DMS153 treated with DMSO at 0.1 percent for 48 hours (cell line): Measurements from ENCODE around the gene SDF2.

Source experiments
- DNase-seq: peaks from one replicate; lab custom pipeline; 2025; ENCODE audit not compliant: unreplicated experiment; lab: John Stamatoyannopoulos, UW

SDF2 gene, protein sequence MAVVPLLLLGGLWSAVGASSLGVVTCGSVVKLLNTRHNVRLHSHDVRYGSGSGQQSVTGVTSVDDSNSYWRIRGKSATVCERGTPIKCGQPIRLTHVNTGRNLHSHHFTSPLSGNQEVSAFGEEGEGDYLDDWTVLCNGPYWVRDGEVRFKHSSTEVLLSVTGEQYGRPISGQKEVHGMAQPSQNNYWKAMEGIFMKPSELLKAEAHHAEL

DNA sequence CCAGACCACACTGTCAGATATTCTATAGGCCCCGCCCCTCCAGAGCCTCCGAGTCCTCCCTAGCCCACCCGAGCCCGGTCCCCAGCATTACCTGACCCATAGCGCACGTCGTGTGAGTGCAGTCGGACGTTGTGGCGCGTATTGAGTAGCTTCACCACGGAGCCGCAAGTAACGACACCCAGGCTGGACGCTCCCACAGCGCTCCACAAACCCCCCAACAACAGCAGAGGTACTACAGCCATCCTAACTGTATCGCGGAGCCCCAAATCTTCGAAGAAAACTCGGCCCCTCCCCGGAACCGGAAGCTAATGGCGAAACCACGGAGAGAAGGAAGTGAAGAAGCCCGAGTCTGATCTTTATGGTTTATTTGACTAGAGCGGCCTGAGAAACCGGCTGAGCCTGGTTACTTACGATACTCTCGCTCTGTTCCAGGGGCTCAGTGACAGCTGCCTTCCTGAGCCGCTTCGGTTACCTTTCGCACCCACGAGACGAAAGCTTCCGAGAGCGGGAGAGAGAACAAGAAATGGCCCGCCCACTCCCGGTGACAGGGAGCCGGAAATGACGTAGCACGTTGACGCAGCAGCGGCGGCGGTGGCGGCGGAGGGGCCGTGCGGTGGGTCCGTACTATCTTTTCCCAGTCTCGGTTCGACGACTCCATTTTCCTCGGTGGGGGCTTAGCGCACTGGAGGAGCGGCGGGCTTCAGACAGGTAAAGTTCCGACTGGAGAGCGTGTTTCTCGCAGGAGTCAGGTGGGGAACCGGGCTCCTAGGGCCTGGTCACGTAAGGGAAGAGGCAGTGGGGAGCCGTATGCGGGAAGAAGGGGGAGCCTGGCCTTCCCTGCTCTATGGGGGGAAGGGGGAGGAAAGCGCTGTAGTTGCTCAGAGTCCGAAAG lies at the start of gene SDF2, which contains the start of gene SUPT6H:
SDF2 (minus strand) TSS at position 272 of the 892 bp plus-strand sequence; CDS start at position 242, 30 bp downstream.
SUPT6H (plus strand) TSS at position 571 of the 892 bp plus-strand sequence. CDS start 11,197 bp downstream, outside the sequence.
- peak; percentile 86 for DNase-seq

DNA sequence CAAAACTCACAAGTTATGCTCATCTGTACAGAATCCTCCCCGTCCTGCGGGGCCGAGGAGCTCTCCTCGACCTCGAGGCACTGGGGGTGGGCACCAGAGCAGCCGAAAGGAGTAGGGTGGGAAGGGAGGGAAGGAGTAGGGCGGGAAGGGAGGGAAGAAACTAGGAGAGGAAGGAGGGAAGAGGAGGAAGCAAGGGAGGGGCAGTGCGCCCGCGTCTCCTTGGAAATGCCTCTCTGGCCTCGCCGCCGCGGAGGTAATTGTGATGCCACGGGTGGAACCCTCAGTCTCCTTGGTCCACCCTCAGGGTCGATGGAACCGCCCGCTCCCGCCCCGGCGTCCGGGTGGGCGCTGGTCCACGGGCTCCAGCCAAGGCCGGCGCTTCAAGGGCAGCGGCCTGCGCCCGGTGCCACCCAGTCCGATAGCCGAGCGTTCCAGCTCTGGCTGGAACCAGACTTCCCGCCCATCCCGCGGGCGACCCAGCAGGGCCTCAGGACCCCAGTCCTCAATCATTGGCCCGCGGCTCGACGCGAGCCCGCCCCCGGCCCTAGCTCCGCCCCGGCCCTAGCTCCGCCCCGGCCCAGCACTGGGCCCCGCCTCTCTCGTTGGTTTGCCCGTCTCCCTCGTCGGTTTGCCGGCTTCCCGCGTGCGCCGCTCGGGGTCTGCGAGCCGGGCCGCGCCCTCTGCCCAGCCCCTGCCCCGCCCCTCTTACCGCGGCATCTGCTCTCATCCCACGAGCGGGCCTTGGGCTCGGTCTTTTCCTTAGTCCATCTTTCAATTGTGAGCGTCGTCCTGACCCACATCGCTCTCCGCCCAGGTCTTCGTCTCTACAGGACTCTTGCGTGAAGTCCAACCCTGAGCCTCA lies 49.4 kb upstream of the SDF2 start:
- DNase-seq: peak; percentile 90

DNA sequence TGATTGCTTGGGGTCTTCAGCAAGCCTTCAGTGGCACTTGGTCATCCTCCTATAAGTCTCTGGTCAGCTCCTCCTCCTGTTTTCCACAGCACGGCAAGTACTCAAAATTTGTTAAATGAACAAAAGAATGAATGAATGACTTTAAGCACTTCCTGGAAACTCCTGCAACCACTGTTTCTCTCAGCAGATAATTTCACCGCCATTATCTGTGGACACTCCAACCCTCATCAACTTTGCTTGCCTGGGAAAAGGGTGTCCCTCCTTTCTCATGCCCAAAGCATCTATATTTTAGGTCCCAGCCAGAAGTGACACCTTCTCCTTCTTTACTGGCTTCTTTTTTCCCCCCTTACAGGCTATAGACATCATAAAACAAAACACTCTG lies 45.6 kb upstream of the SDF2 start:
- DNase-seq: no peak

DNA sequence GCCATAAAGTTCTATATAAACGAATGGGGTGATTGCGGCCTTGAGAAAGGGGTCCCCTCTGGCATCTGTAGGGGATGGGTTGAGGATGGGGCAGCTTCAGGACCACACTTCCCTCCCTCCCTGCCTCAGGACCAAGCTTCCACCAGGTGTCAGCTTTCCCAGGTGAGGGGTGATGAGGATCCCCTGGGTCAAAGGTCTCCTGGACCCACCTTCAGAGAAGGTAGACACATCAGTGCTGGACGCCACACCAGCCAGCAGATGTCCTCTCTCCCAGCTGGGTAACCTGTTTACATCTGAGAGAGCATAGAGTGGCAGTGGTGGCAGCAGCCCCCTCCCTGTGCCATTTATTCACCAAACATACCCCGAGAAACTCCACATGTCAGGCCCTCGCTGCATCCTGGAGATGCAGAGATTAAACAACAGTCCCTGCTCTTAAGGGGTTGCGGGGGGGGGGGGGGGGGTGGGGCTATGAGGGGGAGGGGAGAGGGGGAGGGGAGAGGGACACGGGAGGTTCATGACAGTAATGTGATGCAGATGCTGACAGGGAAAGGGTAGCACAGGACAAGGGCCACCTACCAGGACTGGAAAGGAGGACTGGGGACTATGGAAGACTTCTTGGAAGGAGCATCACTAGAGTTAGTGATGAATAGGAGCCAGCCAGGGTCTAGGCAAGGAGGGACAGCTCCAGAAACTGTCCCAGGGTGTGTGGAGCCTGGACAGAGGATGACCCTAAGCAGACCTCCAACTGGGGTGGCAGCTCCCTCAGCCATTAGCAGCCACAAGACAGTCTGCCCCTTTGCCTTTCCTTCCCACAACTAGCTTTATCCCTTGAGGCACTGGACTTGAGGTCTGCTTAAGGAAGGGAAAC lies 45.0 kb upstream of the SDF2 start:
- DNase-seq: no peak

DNA sequence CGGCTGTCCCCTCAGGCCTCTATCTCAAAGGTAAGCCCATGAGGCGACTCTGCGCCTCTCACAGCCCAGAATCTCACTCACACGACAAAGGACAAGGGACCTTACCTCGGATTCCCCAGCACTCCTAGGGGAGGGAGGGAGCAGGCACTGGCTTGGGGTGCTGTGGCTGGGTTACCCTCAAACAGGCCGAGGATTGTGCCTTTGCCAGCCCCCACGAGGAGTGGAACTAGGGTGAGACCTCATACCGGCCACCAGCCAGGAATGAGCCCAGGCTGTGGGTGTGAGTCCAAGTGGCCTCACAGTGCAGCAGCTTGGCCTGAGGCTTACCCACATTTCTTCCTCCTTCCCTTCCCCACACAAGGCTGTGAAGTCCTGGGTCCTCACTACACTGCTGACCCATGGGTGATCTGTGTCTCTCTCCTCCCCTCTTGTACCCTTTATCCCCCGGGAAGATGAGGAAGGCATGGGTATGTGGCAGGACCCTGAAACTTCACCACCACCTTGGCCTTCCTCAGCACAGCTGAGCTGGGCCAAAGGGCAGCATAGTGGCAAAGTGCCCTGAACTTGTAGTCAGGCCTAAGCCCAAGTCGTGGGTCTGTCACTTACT lies 44.1 kb upstream of the SDF2 start:
- DNase-seq: no peak

DNA sequence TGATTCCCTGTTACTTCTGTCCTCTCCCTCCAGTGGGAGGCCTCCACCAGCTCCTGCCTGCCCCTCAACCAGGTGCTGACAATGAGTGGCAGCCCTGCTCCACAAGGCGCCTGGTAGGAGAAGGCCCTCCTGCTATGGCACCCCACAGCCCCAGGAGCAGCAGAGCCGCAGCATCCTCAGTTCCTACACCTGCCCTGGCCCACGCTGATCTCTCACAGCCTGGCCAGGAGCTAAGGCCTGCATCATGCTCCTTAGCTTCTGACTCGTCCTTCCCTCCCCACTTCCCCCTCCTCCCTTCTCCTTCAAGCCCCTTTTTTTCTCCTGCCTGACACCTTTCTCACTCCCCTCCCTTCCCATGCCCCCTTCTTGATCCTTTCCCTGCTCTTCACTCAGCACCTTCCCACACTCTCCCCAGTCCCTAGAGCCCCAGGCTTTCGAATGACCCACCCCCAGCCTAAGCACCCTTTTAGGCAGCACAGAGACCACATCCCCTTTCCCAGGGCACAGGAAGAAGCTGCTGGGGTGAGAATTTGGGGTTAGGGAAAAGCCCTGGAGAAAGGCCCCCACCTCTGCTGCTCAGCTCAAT lies 43.5 kb upstream of the SDF2 start:
- DNase-seq: no peak

DNA sequence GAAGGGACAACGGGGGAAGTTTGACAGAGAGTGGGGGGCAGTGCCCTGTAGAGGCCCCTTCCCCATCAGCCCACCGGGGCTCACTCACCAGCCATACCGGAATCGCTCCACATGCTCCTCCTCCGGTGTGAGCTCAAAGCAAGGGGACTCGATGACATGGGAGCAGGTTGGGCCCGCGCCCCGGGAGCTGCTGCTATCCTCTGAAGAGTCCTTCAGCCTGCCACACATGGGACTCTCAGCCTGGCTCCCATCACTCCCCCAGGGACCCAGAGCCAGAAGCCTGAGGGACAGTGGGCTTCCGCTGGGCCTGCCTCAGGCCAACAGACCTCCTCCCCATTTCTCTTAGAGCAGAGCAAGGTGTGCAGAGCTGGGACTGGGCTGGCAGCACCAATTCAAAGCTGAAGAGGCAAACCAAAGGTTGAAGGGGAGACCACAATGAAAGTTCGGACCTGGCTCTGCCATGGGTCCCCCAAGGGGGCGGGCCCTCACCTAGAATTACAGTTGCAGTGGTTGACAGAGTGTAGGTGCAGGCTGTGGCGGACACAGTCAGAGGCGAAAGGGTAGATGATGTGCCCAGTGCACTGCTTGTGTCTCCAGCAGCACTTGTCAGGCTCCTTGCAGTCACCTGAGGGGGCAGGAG lies 42.6 kb upstream of the SDF2 start:
- no peak for DNase-seq

DNA sequence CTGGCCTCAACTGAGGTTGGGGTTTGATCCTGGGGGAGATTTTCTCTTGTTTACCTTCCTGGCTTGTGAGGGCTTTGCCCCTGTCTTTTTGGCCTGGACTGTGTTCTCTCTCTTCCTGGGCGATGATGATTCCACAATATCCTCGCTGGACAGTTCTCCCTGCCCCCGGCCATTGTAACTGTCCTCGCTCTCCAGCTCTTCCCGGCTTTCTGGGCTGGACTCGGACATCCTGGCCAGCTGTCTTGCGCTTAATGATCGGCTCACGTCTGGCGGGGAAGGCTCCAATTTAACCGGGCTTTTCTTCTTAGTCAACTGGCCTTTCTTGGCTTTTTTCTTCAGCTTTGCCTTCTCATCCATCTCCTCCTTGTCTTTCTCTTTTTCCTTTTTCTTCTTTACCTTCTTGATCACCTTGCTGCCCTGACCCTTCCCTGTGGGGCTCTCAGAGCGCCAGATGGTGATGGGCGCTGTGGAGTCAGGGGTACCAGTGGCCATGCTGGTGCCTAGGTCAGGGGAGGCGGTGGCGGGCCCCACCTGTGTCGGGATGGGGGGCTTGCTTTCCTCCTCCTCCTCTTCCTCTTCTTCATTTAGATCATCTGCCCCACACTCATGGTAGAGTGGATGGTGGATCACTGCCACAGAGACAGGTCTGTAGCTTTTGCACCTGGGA lies 42.0 kb upstream of the SDF2 start:
- DNase-seq: no peak

DNA sequence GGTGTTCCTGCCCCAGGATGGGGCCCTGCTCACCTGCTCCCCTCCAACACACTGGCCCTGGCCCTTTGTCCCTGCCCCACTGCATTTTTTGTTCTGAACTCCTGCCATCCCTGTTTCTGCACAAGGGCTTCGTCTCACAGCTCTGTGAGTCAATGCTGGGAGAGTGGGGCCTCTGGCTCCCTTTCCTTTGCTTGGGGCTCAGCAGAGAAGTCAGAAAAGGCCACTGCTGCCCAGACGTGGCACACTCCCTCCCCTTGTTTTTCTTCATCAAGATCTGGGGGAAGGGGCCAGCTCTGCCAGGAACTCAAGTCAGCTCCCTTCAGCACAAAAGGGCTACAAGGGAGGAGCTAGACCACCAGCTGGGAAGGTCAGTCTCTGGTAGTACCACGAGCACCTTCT lies 41.0 kb upstream of the SDF2 start:
- no peak for DNase-seq

DNA sequence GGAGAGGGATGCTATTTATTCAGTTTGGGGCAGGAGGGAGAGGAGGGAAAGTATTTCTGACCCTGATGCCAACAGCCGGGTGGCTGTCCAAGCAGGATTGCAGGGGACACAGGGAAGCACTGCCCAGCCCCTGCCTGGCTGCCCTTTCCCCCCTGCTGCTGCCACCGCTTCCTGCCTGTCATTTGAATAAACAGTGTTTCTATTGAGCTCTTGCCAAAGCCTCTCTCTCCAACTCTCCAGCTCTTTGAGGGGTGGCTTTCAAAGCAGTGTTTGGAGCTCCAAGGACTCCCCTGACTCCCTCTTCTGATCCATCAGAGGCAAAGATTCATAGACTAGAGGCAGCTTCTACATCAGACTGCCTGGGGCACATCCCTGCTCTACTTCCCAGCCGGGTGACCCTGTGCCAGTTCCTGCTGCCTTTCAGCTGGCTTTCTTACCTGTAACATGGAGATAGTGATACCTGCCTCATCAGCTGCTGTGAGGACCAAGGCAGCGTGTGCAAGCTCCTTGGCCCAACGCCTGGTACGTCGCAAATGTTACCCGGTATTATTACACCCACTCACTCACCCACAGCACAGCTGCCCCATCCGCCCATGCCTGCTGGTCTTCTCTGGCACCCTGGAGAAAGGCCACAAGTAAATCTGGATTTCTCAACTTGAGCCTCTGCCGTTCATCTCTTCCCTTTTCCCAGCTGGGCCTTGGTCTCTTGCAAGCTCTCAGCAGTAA lies 40.5 kb upstream of the SDF2 start:
- DNase-seq: peak; percentile 40

DNA sequence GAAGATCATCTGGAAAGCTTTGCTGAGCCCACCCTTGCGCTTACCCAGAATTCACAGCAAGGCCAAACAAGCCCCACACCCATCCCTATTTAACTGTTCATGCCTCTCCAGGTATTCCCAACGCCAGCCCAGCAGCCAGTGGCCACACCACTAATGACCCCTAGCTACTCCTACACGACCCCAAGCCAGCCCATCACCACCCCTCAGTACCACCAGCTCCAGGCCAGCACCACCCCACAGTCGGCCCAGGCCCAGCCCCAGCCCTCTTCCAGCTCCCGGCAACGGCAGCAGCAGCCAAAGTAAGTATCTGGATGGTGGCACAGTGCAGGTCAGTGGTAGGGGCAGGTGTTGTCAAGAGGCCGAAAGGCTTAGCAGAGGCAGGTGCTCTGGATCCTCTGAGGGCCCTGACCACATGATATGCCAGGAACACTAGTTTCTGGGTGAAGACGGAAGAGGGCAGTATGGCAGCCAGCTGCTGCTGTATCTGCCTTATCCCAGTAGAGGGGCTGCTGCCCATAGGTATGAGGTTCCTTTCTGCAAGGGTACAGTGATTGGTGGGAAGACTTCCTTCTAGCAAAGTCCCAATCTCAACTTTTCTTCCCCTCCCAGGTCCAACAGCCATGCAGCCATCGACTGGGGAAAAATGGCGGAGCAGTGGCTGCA lies 39.3 kb upstream of the SDF2 start:
- DNase-seq: no peak

DNA sequence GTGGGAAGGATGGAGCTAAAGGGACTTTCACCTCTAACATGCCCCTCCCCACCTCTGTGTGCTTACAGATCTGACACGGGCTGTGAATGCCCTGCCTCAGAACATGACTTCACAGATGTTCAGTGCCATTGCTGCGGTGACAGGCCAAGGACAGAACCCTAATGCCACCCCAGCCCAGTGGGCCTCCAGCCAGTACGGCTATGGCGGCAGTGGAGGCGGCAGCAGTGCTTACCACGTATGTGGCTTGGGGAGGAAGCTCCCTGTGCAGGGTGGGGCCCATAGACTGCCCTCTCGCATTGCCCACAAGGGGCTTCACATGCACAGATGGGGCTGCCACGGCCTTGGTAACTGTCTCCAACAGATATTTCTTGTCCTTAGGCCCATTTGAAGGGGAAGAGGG lies 38.6 kb upstream of the SDF2 start:
- no peak for DNase-seq

DNA sequence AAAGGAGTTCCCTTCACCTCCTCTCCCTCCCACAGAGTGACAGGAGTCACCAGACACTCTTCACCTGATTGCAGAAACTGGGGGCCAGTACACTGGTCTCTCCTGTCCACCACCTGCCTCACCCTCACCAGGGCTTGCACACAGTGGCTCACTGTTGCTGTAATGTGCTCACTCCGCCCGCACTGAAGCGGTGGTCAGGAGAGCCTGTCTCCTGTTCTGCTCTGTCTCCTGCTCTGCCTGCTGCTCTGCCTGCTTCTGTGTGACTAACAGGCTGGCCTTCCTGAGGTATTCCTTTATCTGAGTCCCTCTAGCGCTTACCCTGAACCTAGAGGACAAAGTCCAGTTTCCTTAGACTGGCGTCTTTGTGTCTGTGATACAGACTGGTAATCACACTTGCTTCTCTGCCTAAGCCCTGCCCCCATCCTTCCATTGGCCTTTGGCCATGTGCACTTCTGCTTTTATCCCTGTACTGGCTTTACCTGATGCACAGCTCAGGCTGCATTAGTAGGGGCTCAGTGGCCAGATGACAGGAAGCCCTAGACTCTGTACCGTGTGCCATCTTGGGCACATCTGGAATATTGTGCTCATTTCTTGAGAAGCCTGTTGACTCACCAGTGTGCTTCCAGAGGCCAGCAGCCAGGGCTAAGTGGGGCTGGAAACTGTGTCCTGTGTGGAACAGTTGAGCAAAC lies 36.7 kb upstream of the SDF2 start:
- no peak for DNase-seq

DNA sequence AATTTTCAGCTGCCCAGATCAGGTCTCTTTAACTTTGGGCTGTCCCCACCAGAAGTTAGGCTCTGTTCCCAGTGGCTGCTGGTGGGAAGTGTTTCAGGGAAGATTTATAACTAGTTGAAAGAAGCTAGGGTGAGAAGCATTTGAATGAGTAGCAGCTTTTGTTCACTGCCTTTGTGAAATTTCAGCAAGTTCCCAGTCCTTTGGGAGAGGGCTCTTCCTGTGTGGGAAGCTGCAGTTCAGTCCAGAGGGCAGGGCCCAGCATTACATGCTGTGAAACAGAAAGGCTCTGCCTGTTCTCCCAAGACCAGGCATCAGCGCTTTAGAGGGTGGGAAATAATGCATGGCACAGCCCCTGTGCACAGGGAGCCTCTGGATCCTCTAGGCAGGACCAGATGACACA lies 32.2 kb upstream of the SDF2 start:
- DNase-seq: no peak

DNA sequence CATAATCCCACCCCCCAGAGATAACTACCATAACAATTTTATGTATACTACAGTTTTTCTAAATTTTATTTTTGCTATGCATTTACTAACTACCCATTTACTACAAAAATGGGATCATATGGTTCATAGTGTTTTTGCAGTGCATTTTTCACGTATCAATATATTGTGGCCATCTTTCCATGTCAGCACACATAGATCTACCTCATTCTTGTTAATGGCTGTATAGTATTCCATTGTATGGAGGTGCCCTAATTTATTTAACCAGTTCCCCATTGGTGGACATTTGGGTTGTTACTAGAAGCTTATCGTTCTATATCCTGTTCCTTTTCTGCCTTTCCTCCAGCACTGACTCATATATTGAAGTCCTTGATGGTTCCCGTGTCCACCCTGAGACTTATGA lies 27.3 kb upstream of the SDF2 start:
- DNase-seq: no peak

DNA sequence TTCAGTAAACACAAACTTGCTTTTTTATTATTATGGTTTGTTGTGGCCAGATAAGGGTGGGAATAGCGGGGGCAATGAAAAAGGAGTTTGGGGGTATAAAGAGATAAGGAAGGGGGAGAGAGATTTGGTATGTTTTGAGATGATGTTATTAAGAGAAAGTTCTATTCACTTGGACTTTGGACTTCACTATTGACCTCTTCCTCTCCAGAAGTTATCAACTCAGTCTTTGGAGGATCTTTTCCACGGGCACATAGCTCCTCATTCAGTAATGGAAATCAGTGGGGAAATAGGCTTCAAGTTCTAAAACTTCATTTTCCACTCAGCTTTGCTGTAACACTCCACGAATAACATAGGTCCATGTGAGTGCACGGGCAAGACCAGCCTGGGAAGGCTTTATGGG lies 26.8 kb upstream of the SDF2 start:
- no peak for DNase-seq

DNA sequence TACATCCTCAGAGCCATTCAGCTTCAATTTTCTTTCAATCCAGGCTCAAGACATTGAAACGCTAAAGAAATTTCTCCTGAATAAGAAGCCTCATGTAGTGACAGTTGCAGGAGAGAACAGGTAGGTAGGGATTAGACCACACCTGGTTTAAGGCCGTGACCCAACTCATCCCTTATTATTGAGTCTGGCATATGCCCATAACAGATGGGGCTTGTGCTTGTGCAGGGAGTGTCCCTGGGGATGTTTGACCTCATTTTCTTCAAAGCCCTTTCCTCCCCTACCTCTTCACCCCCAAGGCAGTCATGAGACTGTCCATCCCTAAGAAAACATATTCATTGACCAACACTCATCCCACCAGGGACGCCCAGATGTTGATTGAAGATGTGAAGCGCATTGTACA lies 24.6 kb upstream of the SDF2 start:
- DNase-seq: no peak
